ENCODE measurements around the gene SCYGR6.

Gene SCYGR6

GRCh38 chr2:227716501-227716900 lies 8.1 kb downstream of the SCYGR6 start:
- FAIRE-seq (no peak), DNase-seq (ENCODE audit: low spot score) (no peak)

DNA sequence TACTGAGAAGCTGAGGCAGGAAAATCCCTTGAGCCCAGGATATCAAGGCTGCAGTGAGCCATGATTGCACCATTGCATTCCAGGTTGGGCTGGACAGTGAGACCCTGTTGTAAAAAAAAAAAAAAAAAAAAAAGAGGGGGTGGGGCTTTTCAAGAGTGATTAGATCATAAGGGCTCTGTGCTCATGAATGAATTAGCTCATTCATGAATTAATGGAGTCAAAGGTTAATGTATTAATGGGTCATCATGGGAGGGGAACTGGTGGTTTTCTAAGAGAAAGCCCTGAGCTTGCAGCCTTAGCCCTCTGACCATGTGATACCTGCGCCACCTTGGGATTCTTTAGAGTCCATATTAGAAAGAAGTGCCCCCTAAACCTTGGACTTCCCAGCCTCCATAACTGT lies 11.3 kb downstream of the SCYGR6 start:
- no peak for FAIRE-seq

GRCh38 chr2:227710986-227711385 lies 13.6 kb downstream of the SCYGR6 start:
- FAIRE-seq (no peak), DNase-seq (ENCODE audit: low spot score) (no peak)

More for the DNA sequence above, 11.3 kb downstream of the SCYGR6 start:
- DNase-seq (ENCODE audit: low spot score) = no peak

DNA sequence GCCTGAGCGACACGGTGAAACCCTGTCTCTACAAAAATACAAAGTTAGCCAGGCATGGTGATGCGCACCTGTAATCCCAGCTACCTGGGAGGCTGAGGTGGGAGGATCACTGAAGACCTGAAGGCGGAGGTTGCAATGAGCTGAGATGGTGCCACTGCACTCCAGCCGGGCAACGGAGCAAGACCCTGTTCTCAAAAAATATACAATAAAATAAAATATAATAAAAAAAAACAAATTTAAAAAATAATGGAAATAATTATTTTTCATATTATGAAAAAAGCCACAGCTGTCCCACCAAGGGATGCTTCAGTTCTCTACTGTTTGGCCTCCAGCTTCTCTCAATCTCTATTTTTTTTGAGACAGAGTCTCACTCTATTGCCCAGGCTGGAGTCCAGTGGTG lies 17.2 kb downstream of the SCYGR6 start:
- no peak for DNase-seq (ENCODE audit: low spot score)
- no peak for FAIRE-seq

- no peak for FAIRE-seq
- DNase-seq (ENCODE audit: low spot score) = no peak
These were observed 17.7 kb downstream of the SCYGR6 start for GRCh38 chr2:227706859-227707258.

DNA sequence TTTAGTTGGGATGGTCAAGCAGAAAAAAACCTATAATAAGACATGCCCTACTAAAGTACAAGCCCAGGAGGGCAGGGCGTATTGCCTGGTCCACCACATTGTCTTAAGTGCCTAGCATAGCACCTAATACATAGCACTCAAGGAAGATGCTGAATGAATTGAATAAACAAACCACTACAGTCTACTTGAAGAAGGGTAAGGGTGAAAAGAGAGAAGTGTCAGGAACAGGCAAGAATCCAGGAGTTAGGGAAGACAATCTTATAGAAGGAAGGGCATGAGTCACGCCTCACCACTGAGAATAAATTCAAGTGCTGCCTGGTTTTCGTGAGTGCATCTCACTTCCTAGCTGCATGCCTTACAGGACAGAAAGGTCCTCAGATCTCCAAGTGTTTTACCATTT lies 20.6 kb downstream of the SCYGR6 start:
- DNase-seq (ENCODE audit: low spot score) = peak; percentile 51
- FAIRE-seq = no peak

GRCh38 chr2:227703280-227703732 lies 21.3 kb downstream of the SCYGR6 start:
- DNase-seq (ENCODE audit: low spot score) (peak; percentile 36), FAIRE-seq (no peak)

DNA sequence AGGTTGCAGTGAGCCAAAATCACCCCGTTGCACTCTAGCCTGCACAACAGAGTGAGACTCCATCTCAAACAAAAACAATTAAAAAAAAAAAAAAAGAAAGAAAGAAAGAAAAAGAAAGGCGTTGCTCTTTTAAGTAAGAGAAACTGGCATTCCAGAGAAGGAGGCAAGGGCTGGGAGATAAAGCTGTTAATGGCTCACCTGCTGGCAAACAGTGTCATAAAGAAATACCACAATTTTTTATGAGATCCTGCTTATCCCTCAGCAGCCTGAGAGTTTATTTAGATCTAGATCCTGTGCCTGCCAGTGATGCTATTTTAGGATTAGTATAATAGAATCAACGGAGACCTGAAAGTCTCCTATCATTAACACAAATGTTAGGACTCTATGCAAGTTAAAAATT lies 23.0 kb downstream of the SCYGR6 start:
- DNase-seq (ENCODE audit: low spot score) = no peak

GRCh38 chr2:227696990-227697679 lies 27.4 kb downstream of the SCYGR6 start:
- FAIRE-seq (no peak), DNase-seq (ENCODE audit: low spot score) (no peak)

More for the DNA sequence above, 23.0 kb downstream of the SCYGR6 start:
- FAIRE-seq = no peak

GRCh38 chr2:227687189-227687588 lies 37.4 kb downstream of the SCYGR6 start:
- no peak for DNase-seq (ENCODE audit: low spot score)
- FAIRE-seq = no peak

DNA sequence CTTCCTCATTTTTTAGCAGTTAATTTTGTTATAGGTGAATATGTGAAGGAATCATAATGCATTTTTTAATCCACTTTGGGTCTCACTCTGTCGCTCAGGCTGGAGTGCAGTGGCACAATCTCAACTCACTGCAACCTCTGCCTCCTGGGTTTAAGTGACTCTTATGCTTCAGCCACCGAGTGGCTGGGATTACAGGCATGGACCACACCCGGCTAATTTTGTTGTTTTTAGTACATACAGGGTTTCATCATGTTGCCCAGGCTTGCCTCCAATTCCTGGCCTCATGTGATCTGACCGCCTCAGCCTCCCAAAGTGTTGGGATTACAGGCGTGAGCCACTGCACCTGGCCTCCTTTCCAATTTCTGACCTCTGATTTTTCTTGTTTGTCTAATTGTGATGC lies 40.3 kb downstream of the SCYGR6 start:
- DNase-seq (ENCODE audit: low spot score) = no peak

GRCh38 chr2:227677928-227678327 lies 46.6 kb downstream of the SCYGR6 start:
- no peak for FAIRE-seq
- no peak for DNase-seq (ENCODE audit: low spot score)

More for the DNA sequence above, 40.3 kb downstream of the SCYGR6 start:
- no peak for FAIRE-seq

- no peak for FAIRE-seq
- DNase-seq (ENCODE audit: low spot score) = no peak
These were observed 50.1 kb downstream of the SCYGR6 start for GRCh38 chr2:227674485-227674884.

Measured in urothelium cell line (cell line).